GM12891 (cell line): ENCODE results near the gene KIF6.

ENCODE experiments used
- POLR2A ChIP-seq: IDR thresholded peaks from 2 replicates; pipeline ENCODE4 v1.6.1; 2011; ENCODE audit warnings: low read depth, low read length, control low read depth
- POLR2AphosphoS5 ChIP-seq: IDR thresholded peaks from 2 replicates; pipeline ENCODE4 v1.6.1; 2011; ENCODE audit warnings: low read depth, low read length, control low read depth
- TAF1 ChIP-seq: IDR thresholded peaks from 2 replicates; pipeline ENCODE4 v1.6.1; 2011; ENCODE audit warnings: low read depth, low read length, control low read depth

DNA sequence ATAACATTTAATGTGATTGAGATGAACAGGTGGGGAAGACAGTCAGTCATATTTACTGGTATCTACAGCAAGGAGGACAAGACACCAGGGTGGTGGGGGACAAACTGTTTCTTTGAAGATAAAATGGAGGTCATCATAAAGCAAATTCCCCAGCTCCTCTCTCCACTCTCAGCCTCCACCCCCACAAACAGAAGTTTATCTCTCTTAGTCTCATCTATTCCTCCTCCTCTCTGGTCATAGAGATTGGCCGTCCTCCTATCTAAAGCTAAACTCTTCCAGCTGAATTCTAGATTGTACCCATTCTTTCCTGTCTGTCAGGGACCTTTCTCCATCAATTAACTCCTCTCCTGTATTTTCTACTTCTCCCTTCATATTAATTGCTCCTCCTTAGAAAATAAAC is 71.1 kb downstream of the KIF6 start:
- TF ChIP-seq POLR2A (no peak), TAF1 (no peak), POLR2AphosphoS5 (no peak)
